Naive thymus-derived CD8-positive, alpha-beta T cell (primary cell): ENCODE data around the gene STKLD1. TPM values are rescaled to one million over a fixed set of nuclear protein-coding genes. Genes with fewer than 3 reads are reported as not detected.

ENCODE experiments used
- ATAC-seq, 2 donors: fragments of 150-1000 bp; cut with Tn5 transposase in 1 of 2; sonication (Bioruptor Pico), chemical (Tn5 transposase) in 1 of 2; 1 replicate in 1 of 2; 2 replicates in 1 of 2; pipeline ENCODE4 v1.10.0; 2021; ENCODE audit warnings: mild to moderate bottlenecking in 2 of 2, moderate library complexity in 2 of 2
- POLR2A ChIA-PET: fragments of 350-600 bp; sonication (Branson Sonifier 250); formaldehyde crosslinking; loops from one replicate; lab custom pipeline; 2021; ENCODE audit warnings: antibody characterized with exemption; lab: Charles Lee
- DNase-seq, 10 donors: peaks; one replicate each; pipeline versions ENCODE4 v3.0.0 to v3.0.0-alpha.2; 2020 to 2022
- H3K27ac Mint-ChIP-seq, 10 donors: one replicate each; pipeline ENCODE4 v1.8.0; 2020 to 2022; ENCODE audit warnings: mild to moderate bottlenecking in 10 of 10, mixed read lengths in 10 of 10, moderate library complexity in 4 of 10, inconsistent platforms in 1 of 10
- H3K27me3 Mint-ChIP-seq, 5 donors: one replicate each; pipeline ENCODE4 v1.8.0; 2021 to 2022; ENCODE audit warnings: mixed read lengths in 5 of 5
- H3K36me3 Mint-ChIP-seq, 3 donors: one replicate each; pipeline ENCODE4 v1.8.0; 2020 to 2022; ENCODE audit warnings: mixed read lengths in 3 of 3, mild to moderate bottlenecking in 2 of 3, inconsistent platforms in 1 of 3
- H3K4me1 Mint-ChIP-seq, 4 donors: one replicate each; pipeline ENCODE4 v1.8.0; 2021 to 2022; ENCODE audit warnings: mixed read lengths in 4 of 4
- H3K4me3 Mint-ChIP-seq, 10 donors: one replicate each; pipeline ENCODE4 v1.8.0; 2020 to 2022; ENCODE audit warnings: mild to moderate bottlenecking in 10 of 10, mixed read lengths in 10 of 10, moderate library complexity in 6 of 10, inconsistent platforms in 1 of 10
- H3K9me3 Mint-ChIP-seq, 9 donors: one replicate each; pipeline ENCODE4 v1.8.0; 2020 to 2022; ENCODE audit warnings: mixed read lengths in 9 of 9, mild to moderate bottlenecking in 3 of 9, inconsistent platforms in 1 of 9, moderate library complexity in 1 of 9
- polyA plus RNA-seq, 3 donors: library from polyadenylated mRNA; unstranded; fragments of 300-500 nt; fragmentation: Illumina TruSeq; gene quantifications; one replicate each; pipeline ENCODE4 v1.2.3, GENCODE V29; 2021
- total RNA-seq, 8 experiments: library from RNA in 2 of 8; stranded (reverse) in 2 of 8; gene quantifications; one replicate each; pipeline ENCODE4 v1.2.3 and lab custom pipeline; 2021 to 2026

STKLD1 gene
- total and polyA plus RNA-seq, 5 experiments from 2014 or later, result 0.35 to 2.3 (median 1.3) TPM; not detected in 1

GRCh38 chr9:133405508-133406438 lies 29.6 kb downstream of the STKLD1 start:
- POLR2A ChIA-PET, result no interaction called here
- H3K4me1 Mint-ChIP-seq, result peaks cover 6 to 10% (median 10%) of the 10 kb centered on the region in 4 donors
- no peak overlapping the region for H3K27ac Mint-ChIP-seq
- ATAC-seq (no peak), DNase-seq (no peak)
- H3K36me3 Mint-ChIP-seq, result peaks cover 0 to 57% (median 15%) of the 10 kb centered on the region in 3 donors
- no peaks in the 10 kb centered on the region for H3K27me3 Mint-ChIP-seq
- H3K9me3 Mint-ChIP-seq, result no peaks in the 10 kb centered on the region
- no peak overlapping the region for H3K4me3 Mint-ChIP-seq

- peak overlapping the region in 8 of 10 donors; percentile 57 to 84 (median 76) for H3K27ac Mint-ChIP-seq
- no peaks in the 10 kb centered on the region for H3K9me3 Mint-ChIP-seq
- ATAC-seq, result peak; percentile 90 to 94
- H3K27me3 Mint-ChIP-seq, result no peaks in the 10 kb centered on the region
- H3K36me3 Mint-ChIP-seq, result peaks cover 0 to 65% (median 17%) of the 10 kb centered on the region in 3 donors
- no peak overlapping the region for H3K4me3 Mint-ChIP-seq
- peak; percentile 59 to 84 (median 75) for DNase-seq
- POLR2A ChIA-PET, result no interaction called here
- H3K4me1 Mint-ChIP-seq, result peaks cover 6 to 10% (median 10%) of the 10 kb centered on the region in 4 donors
Observed at GRCh38 chr9:133406480-133407307, 30.5 kb downstream of the STKLD1 start.

- ATAC-seq (no peak), DNase-seq (no peak)
- H3K27ac Mint-ChIP-seq, result no peak overlapping the region
- POLR2A ChIA-PET, result no interaction called here
- no peaks in the 10 kb centered on the region for H3K27me3 Mint-ChIP-seq
- peaks cover 6 to 11% (median 10%) of the 10 kb centered on the region in 4 donors for H3K4me1 Mint-ChIP-seq
- no peak overlapping the region for H3K4me3 Mint-ChIP-seq
- no peaks in the 10 kb centered on the region for H3K9me3 Mint-ChIP-seq
- H3K36me3 Mint-ChIP-seq, result peaks cover 0 to 77% (median 17%) of the 10 kb centered on the region in 3 donors
Observed at GRCh38 chr9:133408042-133408441, 31.9 kb downstream of the STKLD1 start.

- Mint-ChIP-seq H3K27ac (peak overlapping the region in 4 of 10 donors; percentile 41 to 94 (median 56)), H3K36me3 (peaks cover 0 to 53% (median 6%) of the 10 kb centered on the region in 3 donors), H3K4me1 (peaks cover 22 to 60% (median 50%) of the 10 kb centered on the region in 4 donors), H3K27me3 (no peaks in the 10 kb centered on the region), H3K9me3 (no peaks in the 10 kb centered on the region), H3K4me3 (peak overlapping the region in 6 of 10 donors; percentile 23 to 92 (median 30))
- ATAC-seq, result no peak
- POLR2A ChIA-PET, result interaction anchor here (0.8 to 3.2 kb wide), 2 partner anchors 12 to 94 kb away, joined by 3 to 7 read pairs; no protein-coding TSS in a partner anchor
- DNase-seq, result no peak
Observed at GRCh38 chr9:133415170-133415569, 39.0 kb downstream of the STKLD1 start.

GRCh38 chr9:133417541-133418461 lies 41.6 kb downstream of the STKLD1 start, which contains the start of gene REXO4:
TSS of gene REXO4 (minus strand) at chr9:133418010. CDS start at chr9:133417844, 166 bp downstream.
- H3K36me3 Mint-ChIP-seq, result peaks cover 0 to 28% (median 2%) of the 10 kb centered on the region in 3 donors
- ATAC-seq (peak; percentile 86 to 90), DNase-seq (peak; percentile 65 to 92 (median 83))
- H3K27ac Mint-ChIP-seq, result peak within 1 kb of the TSS; percentile 83 to 96 (median 93)
- peaks cover 25 to 66% (median 59%) of the 10 kb centered on the region in 4 donors for H3K4me1 Mint-ChIP-seq
- POLR2A ChIA-PET, result interaction anchor here (0.7 to 3.2 kb wide), 9 partner anchors 16 to 92 kb away, joined by 3 to 7 read pairs (median 3); partner anchors contain the start of genes MED22, RPL7A and SLC2A6
- peak within 1 kb of the TSS; percentile 87 to 93 (median 90) for H3K4me3 Mint-ChIP-seq
- H3K9me3 Mint-ChIP-seq, result no peaks in the 10 kb centered on the region
- peaks cover 0 to under 1% (median 0%) of the 10 kb centered on the region in 5 donors for H3K27me3 Mint-ChIP-seq

GRCh38 chr9:133419005-133419404 lies 42.8 kb downstream of the STKLD1 start:
- H3K36me3 Mint-ChIP-seq, result peaks cover 0 to 17% (median 0%) of the 10 kb centered on the region in 3 donors
- DNase-seq (no peak), ATAC-seq (no peak)
- POLR2A ChIA-PET, result interaction anchor here (0.9 to 1.4 kb wide), 4 partner anchors 19 to 90 kb away, joined by 3 read pairs; partner anchors contain the start of genes MED22, RPL7A and SLC2A6
- H3K27ac Mint-ChIP-seq, result peak overlapping the region; percentile 20 to 94 (median 90)
- H3K4me3 Mint-ChIP-seq, result peak overlapping the region; percentile 60 to 93 (median 90)
- H3K9me3 Mint-ChIP-seq, result no peaks in the 10 kb centered on the region
- peaks cover 0 to 3% (median 0%) of the 10 kb centered on the region in 5 donors for H3K27me3 Mint-ChIP-seq
- H3K4me1 Mint-ChIP-seq, result peaks cover 25 to 61% (median 53%) of the 10 kb centered on the region in 4 donors

GRCh38 chr9:133420392-133420827 lies 44.2 kb downstream of the STKLD1 start:
- Mint-ChIP-seq H3K4me1 (peaks cover 18 to 47% (median 40%) of the 10 kb centered on the region in 4 donors), H3K4me3 (peak overlapping the region in 2 of 10 donors; percentile 15 to 34), H3K9me3 (no peaks in the 10 kb centered on the region), H3K36me3 (peaks cover 0 to 3% (median 0%) of the 10 kb centered on the region in 3 donors), H3K27ac (peak overlapping the region in 6 of 10 donors; percentile 0 to 73 (median 54)), H3K27me3 (peaks cover 0 to 12% (median 4%) of the 10 kb centered on the region in 5 donors)
- DNase-seq (peak in 1 of 10 donors; percentile 6), ATAC-seq (no peak)
- POLR2A ChIA-PET, result interaction anchor here (0.6 kb wide), 1 partner anchor 39 kb away, joined by 3 read pairs; the partner anchor contains the start of gene CACFD1

GRCh38 chr9:133421615-133422542 lies 45.7 kb downstream of the STKLD1 start, which contains the start of gene ADAMTS13:
TSS of gene ADAMTS13 (plus strand) at chr9:133422367. CDS start at chr9:133422444, 77 bp downstream.
- no peak for DNase-seq
- POLR2A ChIA-PET, result no interaction called here
- peak within 1 kb of the TSS in 8 of 10 donors; percentile 26 to 81 (median 61) for H3K27ac Mint-ChIP-seq

GRCh38 chr9:133423216-133423615 lies 47.0 kb downstream of the STKLD1 start:
- DNase-seq, result no peak
- H3K9me3 Mint-ChIP-seq, result no peaks in the 10 kb centered on the region
- peak overlapping the region in 1 of 10 donors; percentile 66 for H3K27ac Mint-ChIP-seq
- ATAC-seq, result no peak
- no peak overlapping the region for H3K4me3 Mint-ChIP-seq
- no peaks in the 10 kb centered on the region for H3K36me3 Mint-ChIP-seq
- peaks cover 4 to 37% (median 10%) of the 10 kb centered on the region in 5 donors for H3K27me3 Mint-ChIP-seq
- peaks cover 15 to 27% (median 22%) of the 10 kb centered on the region in 4 donors for H3K4me1 Mint-ChIP-seq
- POLR2A ChIA-PET, result interaction anchor here (0.5 kb wide), 1 partner anchor 77 kb away, joined by 3 read pairs; no protein-coding TSS in a partner anchor

More at GRCh38 chr9:133421615-133422542, 45.7 kb downstream of the STKLD1 start, which contains the start of gene ADAMTS13:
- Mint-ChIP-seq H3K27me3 (peaks cover 2 to 27% (median 4%) of the 10 kb centered on the region in 5 donors), H3K36me3 (no peaks in the 10 kb centered on the region), H3K4me3 (peak within 1 kb of the TSS in 2 of 10 donors; percentile 8 to 63), H3K4me1 (peaks cover 15 to 33% (median 26%) of the 10 kb centered on the region in 4 donors), H3K9me3 (no peaks in the 10 kb centered on the region)
- ATAC-seq, result no peak

- Mint-ChIP-seq H3K4me1 (peaks cover 8 to 21% (median 14%) of the 10 kb centered on the region in 4 donors), H3K36me3 (no peaks in the 10 kb centered on the region), H3K9me3 (no peaks in the 10 kb centered on the region), H3K4me3 (peak overlapping the region in 1 of 10 donors; percentile 20), H3K27ac (no peak overlapping the region), H3K27me3 (peaks cover 4 to 37% (median 10%) of the 10 kb centered on the region in 5 donors)
- DNase-seq, result no peak
- no peak for ATAC-seq
- POLR2A ChIA-PET, result no interaction called here
Observed at GRCh38 chr9:133424187-133424586, 48.0 kb downstream of the STKLD1 start.
